HEK293 (cell line): ENCODE results near the gene GPR132.

Source experiments
- CTCF ChIA-PET: fragments of 350-600 bp; formaldehyde crosslinking; extraction: SDS; loops from one replicate; lab custom pipeline; 2021; ENCODE audit warnings: antibody characterized with exemption; lab: Yijun Ruan, JAX
- POLR2A ChIA-PET: fragments of 300-600 bp; formaldehyde crosslinking; extraction: SDS; loops from one replicate; lab custom pipeline; 2020; ENCODE audit warnings: antibody characterized with exemption, inconsistent platforms; lab: Yijun Ruan, JAX
- H3K27ac ChIP-seq: fragments of 200-500 bp; sonication (Bioruptor generic); 2 replicates; pipeline ENCODE4 v1.5.1; 2014; ENCODE audit warnings: low read depth, low read length, control low read depth, inconsistent platforms; ENCODE audit errors: extremely low read depth
- H3K36me3 ChIP-seq, 2 experiments: fragments of 200-500 bp in 1 of 2; sonication (Bioruptor generic) in 1 of 2; 1 replicate in 1 of 2; 2 replicates in 1 of 2; pipeline ENCODE4 v1.5.1; 2014 to 2017; ENCODE audit warnings: inconsistent platforms in 2 of 2, low read length in 2 of 2; ENCODE audit not compliant: control insufficient read depth in 2 of 2, insufficient read depth in 1 of 2
- H3K4me1 ChIP-seq: fragments of 200-500 bp; sonication (Bioruptor generic); 2 replicates; pipeline ENCODE4 v1.5.1; 2014; ENCODE audit warnings: mild to moderate bottlenecking, low read length, inconsistent platforms; ENCODE audit not compliant: control insufficient read depth, insufficient read depth
- H3K4me3 ChIP-seq: 2 replicates; pipeline ENCODE4 v1.5.1; 2011; ENCODE audit warnings: low read depth, mild to moderate bottlenecking, control low read depth, low read length, moderate library complexity
- H3K9me3 ChIP-seq: fragments of 200-500 bp; sonication (Bioruptor generic); 2 replicates; pipeline ENCODE4 v1.5.1; 2014; ENCODE audit warnings: low read depth, low read length, inconsistent platforms; ENCODE audit not compliant: control insufficient read depth, insufficient read depth
- GFI1B ChIP-seq: fragments of 450-650 bp; formaldehyde crosslinking; IDR thresholded peaks from 2 replicates; pipeline ENCODE4 v1.5.1; 2016; ENCODE audit warnings: missing biosample characterization, missing genetic modification characterization
- GLIS2 ChIP-seq: fragments of 450-650 bp; formaldehyde crosslinking; IDR thresholded peaks from 2 replicates; pipeline ENCODE4 v1.5.1; 2016; ENCODE audit warnings: missing biosample characterization, missing genetic modification characterization
- KLF10 ChIP-seq: fragments of 450-650 bp; IDR thresholded peaks from 2 replicates; pipeline ENCODE4 v1.5.1; 2018; ENCODE audit warnings: missing biosample characterization, mild to moderate bottlenecking, missing genetic modification characterization
- KLF7 ChIP-seq: fragments of 450-650 bp; formaldehyde crosslinking; IDR thresholded peaks from 2 replicates; pipeline ENCODE4 v1.5.1; 2016; ENCODE audit warnings: missing biosample characterization, missing genetic modification characterization, borderline replicate concordance
- TCF7L2 ChIP-seq: IDR thresholded peaks from 2 replicates; pipeline ENCODE4 v1.6.1; 2011; ENCODE audit warnings: low read depth, mild to moderate bottlenecking, inconsistent platforms, low read length, moderate library complexity, borderline replicate concordance
- ZBTB20 ChIP-seq: fragments of 450-650 bp; formaldehyde crosslinking; IDR thresholded peaks from 2 replicates; pipeline ENCODE4 v1.5.1; 2016; ENCODE audit warnings: missing biosample characterization, missing genetic modification characterization
- ZBTB7A ChIP-seq: fragments of 450-650 bp; formaldehyde crosslinking; IDR thresholded peaks from 2 replicates; pipeline ENCODE4 v1.5.1; 2016; ENCODE audit warnings: low read depth, missing biosample characterization, missing genetic modification characterization
- ZFP3 ChIP-seq: fragments of 450-650 bp; formaldehyde crosslinking; IDR thresholded peaks from 2 replicates; pipeline ENCODE4 v1.5.1; 2016; ENCODE audit warnings: low read depth, missing biosample characterization, missing genetic modification characterization
- ZNF10 ChIP-seq: fragments of 450-650 bp; formaldehyde crosslinking; IDR thresholded peaks from 2 replicates; pipeline ENCODE4 v1.5.1; 2017; ENCODE audit warnings: missing biosample characterization, missing genetic modification characterization
- ZNF112 ChIP-seq: fragments of 450-650 bp; formaldehyde crosslinking; IDR thresholded peaks from 2 replicates; pipeline ENCODE4 v1.5.0; 2017; ENCODE audit warnings: missing biosample characterization, missing genetic modification characterization
- ZNF248 ChIP-seq: fragments of 450-650 bp; formaldehyde crosslinking; IDR thresholded peaks from 2 replicates; pipeline ENCODE4 v1.5.1; 2017; ENCODE audit warnings: missing biosample characterization, missing genetic modification characterization
- ZNF37A ChIP-seq: fragments of 450-650 bp; IDR thresholded peaks from 2 replicates; pipeline ENCODE4 v1.5.1; 2018; ENCODE audit warnings: missing biosample characterization, missing genetic modification characterization
- ZNF561 ChIP-seq: fragments of 450-650 bp; IDR thresholded peaks from 2 replicates; pipeline ENCODE4 v1.5.1; 2018; ENCODE audit warnings: missing biosample characterization, missing genetic modification characterization, borderline replicate concordance
- ZNF610 ChIP-seq: fragments of 450-650 bp; formaldehyde crosslinking; IDR thresholded peaks from 2 replicates; pipeline ENCODE4 v1.5.1; 2016; ENCODE audit warnings: missing biosample characterization, missing genetic modification characterization, borderline replicate concordance
- TF ChIP-seq, protein P1 (sequence below): fragments of 450-650 bp; formaldehyde crosslinking; IDR thresholded peaks from 2 replicates; pipeline ENCODE4 v1.5.1; 2016; ENCODE audit warnings: missing biosample characterization, missing genetic modification characterization
- TF ChIP-seq, protein P2 (sequence below): fragments of 450-650 bp; formaldehyde crosslinking; IDR thresholded peaks from 2 replicates; pipeline ENCODE4 v1.5.1; 2016; ENCODE audit warnings: missing biosample characterization, missing genetic modification characterization
- TF ChIP-seq, protein P3 (sequence below): fragments of 450-650 bp; formaldehyde crosslinking; conservative IDR thresholded peaks from 2 replicates; pipeline ENCODE4 v1.5.1; 2016; ENCODE audit warnings: low read depth, missing biosample characterization, missing genetic modification characterization
- TF ChIP-seq, protein P4 (sequence below): fragments of 450-650 bp; formaldehyde crosslinking; IDR thresholded peaks from 2 replicates; pipeline ENCODE4 v1.5.1; 2017; ENCODE audit warnings: missing biosample characterization, missing genetic modification characterization
- TF ChIP-seq, protein P5 (sequence below): fragments of 450-650 bp; formaldehyde crosslinking; IDR thresholded peaks from 2 replicates; pipeline ENCODE4 v1.5.1; 2016; ENCODE audit warnings: missing biosample characterization, missing genetic modification characterization, borderline replicate concordance
- TF ChIP-seq, protein P6 (sequence below): fragments of 450-650 bp; IDR thresholded peaks from 2 replicates; pipeline ENCODE4 v1.5.1; 2018; ENCODE audit warnings: missing biosample characterization, missing genetic modification characterization

The GPR132 gene

DNA sequence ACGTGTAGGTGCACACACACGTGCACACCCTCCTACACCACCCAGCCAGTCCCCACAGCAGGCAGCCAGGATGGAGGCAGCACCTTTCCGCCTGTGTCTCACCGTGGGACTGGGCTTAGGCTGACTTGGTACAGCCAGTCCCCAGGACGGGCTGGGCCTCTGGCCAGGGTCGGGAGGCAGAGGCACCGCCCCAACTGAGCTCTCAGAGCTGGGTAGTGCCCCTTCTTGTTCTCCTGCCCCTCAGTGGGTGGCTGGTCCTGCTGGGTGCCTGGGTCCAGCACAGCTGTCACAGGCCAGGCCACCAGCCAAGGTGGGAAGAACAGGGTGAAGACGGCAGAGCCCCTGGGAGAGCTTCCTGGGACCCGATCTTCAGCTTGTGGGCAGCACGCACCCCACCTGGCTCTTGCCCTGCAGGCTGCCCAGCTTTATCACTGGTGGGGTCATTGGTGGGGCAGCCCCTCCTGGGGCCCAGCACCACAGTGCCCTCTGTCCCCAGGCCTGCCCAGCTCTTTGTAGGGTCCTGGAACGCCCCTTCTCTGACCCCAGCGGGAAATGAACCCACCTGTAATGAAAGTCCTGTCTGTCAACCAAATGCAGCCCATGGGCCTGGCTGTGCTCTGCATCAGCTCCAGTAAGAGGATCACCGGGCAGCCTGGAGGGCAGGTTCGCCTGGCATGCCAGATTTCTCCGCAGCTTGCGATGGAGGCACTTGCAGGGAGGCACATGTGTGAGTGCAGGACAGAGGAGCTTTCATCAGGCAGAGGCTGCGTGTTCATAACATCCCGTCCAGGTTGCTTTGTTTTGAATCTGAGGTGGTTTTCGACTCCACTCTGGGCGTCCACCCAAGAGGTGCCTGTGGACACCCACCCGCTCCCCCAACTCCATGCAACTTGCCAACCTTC lies 59.0 kb downstream of the GPR132 start (continued):
- TF ChIP-seq, protein P1, sequence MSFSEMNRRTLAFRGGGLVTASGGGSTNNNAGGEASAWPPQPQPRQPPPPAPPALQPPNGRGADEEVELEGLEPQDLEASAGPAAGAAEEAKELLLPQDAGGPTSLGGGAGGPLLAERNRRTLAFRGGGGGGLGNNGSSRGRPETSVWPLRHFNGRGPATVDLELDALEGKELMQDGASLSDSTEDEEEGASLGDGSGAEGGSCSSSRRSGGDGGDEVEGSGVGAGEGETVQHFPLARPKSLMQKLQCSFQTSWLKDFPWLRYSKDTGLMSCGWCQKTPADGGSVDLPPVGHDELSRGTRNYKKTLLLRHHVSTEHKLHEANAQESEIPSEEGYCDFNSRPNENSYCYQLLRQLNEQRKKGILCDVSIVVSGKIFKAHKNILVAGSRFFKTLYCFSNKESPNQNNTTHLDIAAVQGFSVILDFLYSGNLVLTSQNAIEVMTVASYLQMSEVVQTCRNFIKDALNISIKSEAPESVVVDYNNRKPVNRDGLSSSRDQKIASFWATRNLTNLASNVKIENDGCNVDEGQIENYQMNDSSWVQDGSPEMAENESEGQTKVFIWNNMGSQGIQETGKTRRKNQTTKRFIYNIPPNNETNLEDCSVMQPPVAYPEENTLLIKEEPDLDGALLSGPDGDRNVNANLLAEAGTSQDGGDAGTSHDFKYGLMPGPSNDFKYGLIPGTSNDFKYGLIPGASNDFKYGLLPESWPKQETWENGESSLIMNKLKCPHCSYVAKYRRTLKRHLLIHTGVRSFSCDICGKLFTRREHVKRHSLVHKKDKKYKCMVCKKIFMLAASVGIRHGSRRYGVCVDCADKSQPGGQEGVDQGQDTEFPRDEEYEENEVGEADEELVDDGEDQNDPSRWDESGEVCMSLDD (tag by site-specific recombination), result no peak
- TF ChIP-seq ZNF112 (tag by site-specific recombination) (no peak), GFI1B (tag by site-specific recombination) (no peak), ZBTB7A (tag by site-specific recombination) (no peak), TCF7L2 (no peak), KLF7 (tag by site-specific recombination) (no peak), ZNF248 (tag by site-specific recombination) (no peak)
- TF ChIP-seq, protein P2, sequence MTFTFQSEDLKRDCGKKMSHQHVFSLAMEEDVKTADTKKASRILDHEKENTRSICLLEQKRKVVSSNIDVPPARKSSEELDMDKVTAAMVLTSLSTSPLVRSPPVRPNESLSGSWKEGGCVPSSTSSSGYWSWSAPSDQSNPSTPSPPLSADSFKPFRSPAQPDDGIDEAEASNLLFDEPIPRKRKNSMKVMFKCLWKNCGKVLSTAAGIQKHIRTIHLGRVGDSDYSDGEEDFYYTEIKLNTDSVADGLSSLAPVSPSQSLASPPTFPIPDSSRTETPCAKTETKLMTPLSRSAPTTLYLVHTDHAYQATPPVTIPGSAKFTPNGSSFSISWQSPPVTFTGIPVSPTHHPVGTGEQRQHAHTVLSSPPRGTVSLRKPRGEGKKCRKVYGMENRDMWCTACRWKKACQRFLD (tag by site-specific recombination), result no peak
- TF ChIP-seq, protein P3, sequence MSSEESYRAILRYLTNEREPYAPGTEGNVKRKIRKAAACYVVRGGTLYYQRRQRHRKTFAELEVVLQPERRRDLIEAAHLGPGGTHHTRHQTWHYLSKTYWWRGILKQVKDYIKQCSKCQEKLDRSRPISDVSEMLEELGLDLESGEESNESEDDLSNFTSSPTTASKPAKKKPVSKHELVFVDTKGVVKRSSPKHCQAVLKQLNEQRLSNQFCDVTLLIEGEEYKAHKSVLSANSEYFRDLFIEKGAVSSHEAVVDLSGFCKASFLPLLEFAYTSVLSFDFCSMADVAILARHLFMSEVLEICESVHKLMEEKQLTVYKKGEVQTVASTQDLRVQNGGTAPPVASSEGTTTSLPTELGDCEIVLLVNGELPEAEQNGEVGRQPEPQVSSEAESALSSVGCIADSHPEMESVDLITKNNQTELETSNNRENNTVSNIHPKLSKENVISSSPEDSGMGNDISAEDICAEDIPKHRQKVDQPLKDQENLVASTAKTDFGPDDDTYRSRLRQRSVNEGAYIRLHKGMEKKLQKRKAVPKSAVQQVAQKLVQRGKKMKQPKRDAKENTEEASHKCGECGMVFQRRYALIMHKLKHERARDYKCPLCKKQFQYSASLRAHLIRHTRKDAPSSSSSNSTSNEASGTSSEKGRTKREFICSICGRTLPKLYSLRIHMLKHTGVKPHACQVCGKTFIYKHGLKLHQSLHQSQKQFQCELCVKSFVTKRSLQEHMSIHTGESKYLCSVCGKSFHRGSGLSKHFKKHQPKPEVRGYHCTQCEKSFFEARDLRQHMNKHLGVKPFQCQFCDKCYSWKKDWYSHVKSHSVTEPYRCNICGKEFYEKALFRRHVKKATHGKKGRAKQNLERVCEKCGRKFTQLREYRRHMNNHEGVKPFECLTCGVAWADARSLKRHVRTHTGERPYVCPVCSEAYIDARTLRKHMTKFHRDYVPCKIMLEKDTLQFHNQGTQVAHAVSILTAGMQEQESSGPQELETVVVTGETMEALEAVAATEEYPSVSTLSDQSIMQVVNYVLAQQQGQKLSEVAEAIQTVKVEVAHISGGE, result no peak
- TF ChIP-seq, protein P4, sequence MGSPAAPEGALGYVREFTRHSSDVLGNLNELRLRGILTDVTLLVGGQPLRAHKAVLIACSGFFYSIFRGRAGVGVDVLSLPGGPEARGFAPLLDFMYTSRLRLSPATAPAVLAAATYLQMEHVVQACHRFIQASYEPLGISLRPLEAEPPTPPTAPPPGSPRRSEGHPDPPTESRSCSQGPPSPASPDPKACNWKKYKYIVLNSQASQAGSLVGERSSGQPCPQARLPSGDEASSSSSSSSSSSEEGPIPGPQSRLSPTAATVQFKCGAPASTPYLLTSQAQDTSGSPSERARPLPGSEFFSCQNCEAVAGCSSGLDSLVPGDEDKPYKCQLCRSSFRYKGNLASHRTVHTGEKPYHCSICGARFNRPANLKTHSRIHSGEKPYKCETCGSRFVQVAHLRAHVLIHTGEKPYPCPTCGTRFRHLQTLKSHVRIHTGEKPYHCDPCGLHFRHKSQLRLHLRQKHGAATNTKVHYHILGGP (tag by site-specific recombination), result no peak
- TF ChIP-seq, all 188 proteins: peak for 5

DNA sequence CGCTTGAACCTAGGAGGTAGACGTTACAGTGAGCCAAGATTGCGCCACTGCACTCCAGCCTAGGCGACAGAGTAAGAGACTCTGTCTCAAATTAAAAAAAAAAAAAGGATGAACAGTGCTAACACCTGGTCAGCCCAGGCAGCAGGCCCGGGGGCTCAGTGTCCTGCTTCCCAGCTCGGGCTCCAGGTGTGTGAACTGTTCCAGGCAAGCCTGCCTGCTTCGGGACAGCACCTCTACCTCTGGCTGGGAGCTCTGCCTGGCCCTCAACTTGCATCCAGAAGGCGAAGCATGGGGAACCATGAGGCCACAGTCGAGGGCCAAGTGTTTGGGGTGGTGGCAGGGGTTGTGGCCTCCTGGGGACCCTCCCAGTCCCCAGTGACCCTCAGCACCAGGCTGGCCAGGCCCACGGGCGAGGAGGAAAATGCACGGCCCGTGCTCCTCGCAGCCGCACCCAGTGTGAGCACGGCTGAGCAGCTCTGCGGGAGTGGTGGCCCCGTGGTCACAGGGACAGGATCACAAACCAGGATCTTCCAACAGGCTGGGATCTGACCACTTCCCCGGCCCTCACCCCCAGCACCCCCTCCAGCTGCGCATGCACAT lies 59.8 kb downstream of the GPR132 start:
- no peak overlapping the region for H3K4me3 ChIP-seq
- CTCF ChIA-PET, result interaction anchor here (0.5 to 3.2 kb wide), 4 partner anchors 28 to 1452 kb away, joined by 3 to 15 read pairs (median 4); no protein-coding TSS in a partner anchor
- H3K36me3 ChIP-seq, result peaks cover 10 to 38% of the 10 kb centered on the region in 2 experiments
- no peaks in the 10 kb centered on the region for H3K9me3 ChIP-seq
- H3K4me1 ChIP-seq, result no peaks in the 10 kb centered on the region
- POLR2A ChIA-PET, result interaction anchor here (1.0 to 3.1 kb wide), 2 partner anchors 13 to 32 kb away, joined by 3 to 9 read pairs; no protein-coding TSS in a partner anchor
- H3K27ac ChIP-seq, result no peak overlapping the region
- no peak for TF ChIP-seq KLF10 (tag by site-specific recombination)
- no peak for TF ChIP-seq ZNF610 (tag by site-specific recombination)
- no peak for TF ChIP-seq ZNF10 (tag by site-specific recombination)
- TF ChIP-seq ZFP3 (tag by site-specific recombination), result no peak
- TF ChIP-seq, protein P5, sequence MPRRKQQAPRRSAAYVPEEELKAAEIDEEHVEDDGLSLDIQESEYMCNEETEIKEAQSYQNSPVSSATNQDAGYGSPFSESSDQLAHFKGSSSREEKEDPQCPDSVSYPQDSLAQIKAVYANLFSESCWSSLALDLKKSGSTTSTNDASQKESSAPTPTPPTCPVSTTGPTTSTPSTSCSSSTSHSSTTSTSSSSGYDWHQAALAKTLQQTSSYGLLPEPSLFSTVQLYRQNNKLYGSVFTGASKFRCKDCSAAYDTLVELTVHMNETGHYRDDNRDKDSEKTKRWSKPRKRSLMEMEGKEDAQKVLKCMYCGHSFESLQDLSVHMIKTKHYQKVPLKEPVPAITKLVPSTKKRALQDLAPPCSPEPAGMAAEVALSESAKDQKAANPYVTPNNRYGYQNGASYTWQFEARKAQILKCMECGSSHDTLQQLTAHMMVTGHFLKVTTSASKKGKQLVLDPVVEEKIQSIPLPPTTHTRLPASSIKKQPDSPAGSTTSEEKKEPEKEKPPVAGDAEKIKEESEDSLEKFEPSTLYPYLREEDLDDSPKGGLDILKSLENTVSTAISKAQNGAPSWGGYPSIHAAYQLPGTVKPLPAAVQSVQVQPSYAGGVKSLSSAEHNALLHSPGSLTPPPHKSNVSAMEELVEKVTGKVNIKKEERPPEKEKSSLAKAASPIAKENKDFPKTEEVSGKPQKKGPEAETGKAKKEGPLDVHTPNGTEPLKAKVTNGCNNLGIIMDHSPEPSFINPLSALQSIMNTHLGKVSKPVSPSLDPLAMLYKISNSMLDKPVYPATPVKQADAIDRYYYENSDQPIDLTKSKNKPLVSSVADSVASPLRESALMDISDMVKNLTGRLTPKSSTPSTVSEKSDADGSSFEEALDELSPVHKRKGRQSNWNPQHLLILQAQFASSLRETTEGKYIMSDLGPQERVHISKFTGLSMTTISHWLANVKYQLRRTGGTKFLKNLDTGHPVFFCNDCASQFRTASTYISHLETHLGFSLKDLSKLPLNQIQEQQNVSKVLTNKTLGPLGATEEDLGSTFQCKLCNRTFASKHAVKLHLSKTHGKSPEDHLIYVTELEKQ (tag by site-specific recombination), result no peak
- no peak for TF ChIP-seq GLIS2
- TF ChIP-seq ZNF561 (tag by site-specific recombination), result no peak
- TF ChIP-seq, protein P6, sequence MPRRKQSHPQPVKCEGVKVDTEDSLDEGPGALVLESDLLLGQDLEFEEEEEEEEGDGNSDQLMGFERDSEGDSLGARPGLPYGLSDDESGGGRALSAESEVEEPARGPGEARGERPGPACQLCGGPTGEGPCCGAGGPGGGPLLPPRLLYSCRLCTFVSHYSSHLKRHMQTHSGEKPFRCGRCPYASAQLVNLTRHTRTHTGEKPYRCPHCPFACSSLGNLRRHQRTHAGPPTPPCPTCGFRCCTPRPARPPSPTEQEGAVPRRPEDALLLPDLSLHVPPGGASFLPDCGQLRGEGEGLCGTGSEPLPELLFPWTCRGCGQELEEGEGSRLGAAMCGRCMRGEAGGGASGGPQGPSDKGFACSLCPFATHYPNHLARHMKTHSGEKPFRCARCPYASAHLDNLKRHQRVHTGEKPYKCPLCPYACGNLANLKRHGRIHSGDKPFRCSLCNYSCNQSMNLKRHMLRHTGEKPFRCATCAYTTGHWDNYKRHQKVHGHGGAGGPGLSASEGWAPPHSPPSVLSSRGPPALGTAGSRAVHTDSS (tag by site-specific recombination), result no peak
- no peak for TF ChIP-seq ZNF37A (tag by site-specific recombination)
- TF ChIP-seq ZBTB20 (tag by site-specific recombination), result no peak
